OCI-LY1 (cell line): Measurements from ENCODE around the gene USH2A.

Source experiments
- CTCF ChIP-seq: fragments of 200-600 bp; sonication (generic), shearing (Covaris generic); IDR thresholded peaks from 2 replicates; pipeline ENCODE4 v1.5.1; 2017; ENCODE audit warnings: mild to moderate bottlenecking, antibody characterized with exemption, low read length, moderate library complexity, mixed read lengths
- EZH2 ChIP-seq: fragments of 200-600 bp; sonication (generic), shearing (Covaris generic); IDR thresholded peaks from 2 replicates; pipeline ENCODE4 v1.8.0; 2017; ENCODE audit warnings: borderline replicate concordance, mixed run types, mild to moderate bottlenecking, antibody characterized with exemption, low read length, moderate library complexity, mixed read lengths

- TF ChIP-seq CTCF (no peak), EZH2 (no peak)
Measured at GRCh38 chr1:216081445-216081844, 341.8 kb downstream of the USH2A start.
